Activated CD8-positive, alpha-beta T cell treated with anti-CD3 and anti-CD28 coated beads for 36 hours (primary cell): ENCODE data around the gene TNS3. TPM values are rescaled to one million over a fixed set of nuclear protein-coding genes. Genes with fewer than 3 reads are reported as not detected.

ENCODE experiments used
- ATAC-seq: fragments of 200-7000 bp; cut with Tn5 transposase; one replicate; pipeline ENCODE4 v1.10.0; 2021; ENCODE audit warnings: mild to moderate bottlenecking, moderate library complexity
- CTCF ChIA-PET: fragments of 350-600 bp; sonication (Branson Sonifier 250); formaldehyde crosslinking; loops from one replicate; lab custom pipeline; 2021; ENCODE audit warnings: antibody characterized with exemption; lab: Charles Lee
- POLR2A ChIA-PET: fragments of 350-600 bp; sonication (Branson Sonifier 250); formaldehyde crosslinking; loops from one replicate; lab custom pipeline; 2021; ENCODE audit warnings: antibody characterized with exemption; lab: Charles Lee
- DNase-seq: peaks from one replicate; pipeline ENCODE4 v3.0.0-alpha.2; 2020
- H3K27ac Mint-ChIP-seq: one replicate; pipeline ENCODE4 v1.8.0; 2021; ENCODE audit warnings: mild to moderate bottlenecking, mixed read lengths
- H3K27me3 Mint-ChIP-seq: one replicate; pipeline ENCODE4 v1.8.0; 2021; ENCODE audit warnings: mixed read lengths
- H3K36me3 Mint-ChIP-seq: one replicate; pipeline ENCODE4 v1.8.0; 2021; ENCODE audit warnings: low read depth, mixed read lengths
- H3K4me1 Mint-ChIP-seq: one replicate; pipeline ENCODE4 v1.8.0; 2021; ENCODE audit warnings: low read depth, mixed read lengths
- H3K4me3 Mint-ChIP-seq: one replicate; pipeline ENCODE4 v1.8.0; 2021; ENCODE audit warnings: mild to moderate bottlenecking, moderate library complexity, mixed read lengths
- H3K9me3 Mint-ChIP-seq: one replicate; pipeline ENCODE4 v1.8.0; 2021; ENCODE audit warnings: mixed read lengths
- intact Hi-C: fragments of 100-400 bp; cut with micrococcal nuclease; formaldehyde crosslinking; loops from one replicate; pipeline ENCODE4 v1.10.0; 2022
- total RNA-seq, 2 experiments: library from RNA; stranded (reverse); gene quantifications; one replicate each; pipeline ENCODE4 v1.2.3, GENCODE V29; 2021
- TF ChIP-seq, protein P1 (sequence below): fragments of 200-600 bp; IDR thresholded peaks from one replicate; pipeline ENCODE4 v1.8.0; 2022; ENCODE audit warnings: antibody characterized with exemption, mild to moderate bottlenecking

The TNS3 gene
- total RNA-seq, 2 experiments from 2014 or later = 0.04 to 0.16 TPM

DNA sequence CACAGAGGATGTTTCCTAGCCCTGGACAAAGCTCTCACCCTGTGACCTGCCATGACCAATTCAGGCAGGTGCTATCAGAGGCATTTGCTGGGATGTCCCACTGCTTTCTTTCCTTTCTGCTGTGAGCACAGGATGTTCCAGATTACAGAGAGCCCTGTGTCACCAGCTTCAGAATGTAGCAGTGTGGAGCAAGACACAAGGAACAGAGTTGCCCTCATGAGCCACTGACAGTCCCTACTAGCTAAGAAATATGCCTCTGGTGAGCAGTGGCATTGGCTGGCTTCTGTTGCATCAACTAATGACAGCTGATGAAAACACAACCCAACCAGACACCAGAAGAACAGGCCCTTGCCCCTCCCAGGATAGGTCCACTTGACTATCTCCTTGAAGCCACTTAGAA, 337.2 kb downstream of the TNS3 start:
- ATAC-seq = no peak
- H3K4me1 Mint-ChIP-seq = no peaks in the 10 kb centered on the region
- no peaks in the 10 kb centered on the region for H3K36me3 Mint-ChIP-seq
- intact Hi-C loops = no loop called here
- TF ChIP-seq, protein P1, sequence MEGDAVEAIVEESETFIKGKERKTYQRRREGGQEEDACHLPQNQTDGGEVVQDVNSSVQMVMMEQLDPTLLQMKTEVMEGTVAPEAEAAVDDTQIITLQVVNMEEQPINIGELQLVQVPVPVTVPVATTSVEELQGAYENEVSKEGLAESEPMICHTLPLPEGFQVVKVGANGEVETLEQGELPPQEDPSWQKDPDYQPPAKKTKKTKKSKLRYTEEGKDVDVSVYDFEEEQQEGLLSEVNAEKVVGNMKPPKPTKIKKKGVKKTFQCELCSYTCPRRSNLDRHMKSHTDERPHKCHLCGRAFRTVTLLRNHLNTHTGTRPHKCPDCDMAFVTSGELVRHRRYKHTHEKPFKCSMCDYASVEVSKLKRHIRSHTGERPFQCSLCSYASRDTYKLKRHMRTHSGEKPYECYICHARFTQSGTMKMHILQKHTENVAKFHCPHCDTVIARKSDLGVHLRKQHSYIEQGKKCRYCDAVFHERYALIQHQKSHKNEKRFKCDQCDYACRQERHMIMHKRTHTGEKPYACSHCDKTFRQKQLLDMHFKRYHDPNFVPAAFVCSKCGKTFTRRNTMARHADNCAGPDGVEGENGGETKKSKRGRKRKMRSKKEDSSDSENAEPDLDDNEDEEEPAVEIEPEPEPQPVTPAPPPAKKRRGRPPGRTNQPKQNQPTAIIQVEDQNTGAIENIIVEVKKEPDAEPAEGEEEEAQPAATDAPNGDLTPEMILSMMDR = no peak
- no peak overlapping the region for H3K27ac Mint-ChIP-seq
- H3K9me3 Mint-ChIP-seq = peaks cover 3% of the 10 kb centered on the region
- no peak for DNase-seq
- ChIA-PET CTCF (interaction anchor here (1.9 kb wide), 1 partner anchor 9 kb away, joined by 5 read pairs; no protein-coding TSS in a partner anchor), POLR2A (no interaction called here)
- no peak overlapping the region for H3K4me3 Mint-ChIP-seq
- H3K27me3 Mint-ChIP-seq = peaks cover 4% of the 10 kb centered on the region

DNA sequence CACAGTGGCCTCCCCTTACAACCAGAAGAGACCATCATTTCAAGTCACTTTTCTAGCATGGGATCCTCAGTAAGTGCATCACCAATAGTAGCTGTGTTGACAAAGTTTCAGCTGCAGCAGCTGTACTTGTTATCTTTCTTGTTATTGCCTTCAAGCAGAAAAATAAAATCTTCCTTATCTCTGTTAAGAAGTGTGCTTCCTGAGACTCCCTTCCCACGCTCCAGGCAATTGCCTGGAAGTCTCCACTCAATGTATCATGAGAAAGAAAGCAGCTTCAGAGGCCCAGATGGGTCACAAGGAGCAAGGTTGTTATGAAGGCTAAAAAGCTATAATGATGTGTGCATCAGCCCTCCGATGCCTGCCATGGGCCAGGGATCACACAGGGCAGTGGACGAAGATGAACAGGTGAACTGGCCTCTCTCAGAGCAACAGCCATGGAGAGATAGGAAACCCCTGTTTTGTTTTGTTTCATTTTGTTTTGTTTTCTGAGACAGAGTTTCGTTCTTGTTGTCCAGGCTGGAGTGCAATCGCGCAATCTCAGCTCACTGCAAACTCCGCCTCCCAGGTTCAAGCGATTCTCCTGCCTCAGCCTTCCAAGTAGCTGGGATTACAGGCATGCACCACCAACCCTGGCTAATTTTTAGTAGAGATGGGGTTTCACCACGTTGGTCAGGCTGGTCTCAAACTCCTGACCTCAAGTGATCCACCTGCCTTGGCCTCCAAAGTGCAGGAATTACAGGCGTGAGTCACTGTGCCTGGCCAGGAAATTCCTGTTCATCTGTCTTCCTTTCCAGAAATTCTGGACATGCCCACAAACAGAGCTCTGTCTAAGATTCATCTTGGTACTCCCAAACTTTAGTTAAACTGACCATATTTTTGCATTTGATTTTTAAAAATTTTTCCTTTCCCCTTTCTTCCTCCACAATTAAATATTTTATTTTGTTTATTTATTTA, 340.5 kb downstream of the TNS3 start:
- Mint-ChIP-seq H3K4me3 (no peak overlapping the region), H3K9me3 (no peaks in the 10 kb centered on the region), H3K4me1 (no peaks in the 10 kb centered on the region), H3K27me3 (peaks cover 4% of the 10 kb centered on the region), H3K27ac (no peak overlapping the region), H3K36me3 (no peaks in the 10 kb centered on the region)
- TF ChIP-seq, protein P1 = no peak
- CTCF ChIA-PET = interaction anchor here (0.6 kb wide), 1 partner anchor 13 kb away, joined by 3 read pairs; no protein-coding TSS in a partner anchor
- intact Hi-C loops = no loop called here
- POLR2A ChIA-PET = no interaction called here
- no peak for ATAC-seq
- DNase-seq = no peak

DNA sequence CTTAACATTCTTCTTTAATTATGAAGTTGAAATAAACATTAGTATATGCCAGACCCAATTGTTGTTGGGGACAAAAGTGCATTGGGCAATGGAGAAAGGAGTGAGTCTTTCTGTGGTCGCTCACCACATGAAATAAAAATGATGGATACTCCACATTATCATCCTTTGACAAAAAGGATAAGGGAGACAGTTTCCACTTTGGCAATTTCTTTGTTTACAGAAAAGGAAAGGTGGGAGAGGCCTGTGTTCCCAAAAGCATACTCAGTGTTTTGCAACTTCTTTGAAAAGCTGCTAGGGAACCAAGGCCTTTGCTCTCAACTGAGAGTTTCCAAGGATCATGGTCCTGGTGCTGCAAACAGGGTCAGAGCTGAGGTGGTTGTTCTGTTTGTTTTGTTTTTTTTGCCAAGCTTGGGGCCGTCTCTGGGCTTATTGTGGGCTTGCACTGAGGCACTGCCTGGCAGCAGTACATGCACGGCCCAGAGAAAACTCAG, 341.9 kb downstream of the TNS3 start:
- no peak for ATAC-seq
- no peaks in the 10 kb centered on the region for H3K4me1 Mint-ChIP-seq
- POLR2A ChIA-PET = no interaction called here
- intact Hi-C loops = no loop called here
- H3K27me3 Mint-ChIP-seq = peaks cover 4% of the 10 kb centered on the region
- no peaks in the 10 kb centered on the region for H3K36me3 Mint-ChIP-seq
- no peak for DNase-seq
- H3K4me3 Mint-ChIP-seq = no peak overlapping the region
- H3K9me3 Mint-ChIP-seq = no peaks in the 10 kb centered on the region
- TF ChIP-seq, protein P1 = no peak
- CTCF ChIA-PET = no interaction called here
- H3K27ac Mint-ChIP-seq = no peak overlapping the region

DNA sequence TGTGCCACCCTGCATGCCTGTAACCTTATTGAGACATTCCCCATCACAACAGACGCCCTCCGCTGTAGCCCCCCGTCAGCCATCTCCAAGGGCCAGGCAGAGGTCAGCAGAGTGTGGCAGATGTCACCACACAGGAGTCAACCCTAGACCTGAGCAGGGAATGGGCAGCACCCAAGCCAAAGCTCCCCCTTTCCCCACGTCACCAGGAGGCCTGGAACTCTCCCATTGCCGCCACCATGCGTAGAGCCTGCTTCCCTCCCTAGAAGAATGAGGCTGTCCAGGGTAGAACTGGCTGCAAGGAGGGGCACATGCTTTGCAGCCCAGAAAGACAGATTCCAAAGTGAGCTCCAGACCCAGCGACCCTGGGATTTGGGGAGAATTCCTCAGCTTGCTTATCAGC, 342.9 kb downstream of the TNS3 start:
- Mint-ChIP-seq H3K27me3 (peaks cover 4% of the 10 kb centered on the region), H3K27ac (no peak overlapping the region), H3K4me3 (no peak overlapping the region), H3K4me1 (no peaks in the 10 kb centered on the region), H3K36me3 (no peaks in the 10 kb centered on the region), H3K9me3 (no peaks in the 10 kb centered on the region)
- TF ChIP-seq, protein P1 = no peak
- DNase-seq (no peak), ATAC-seq (no peak)
- intact Hi-C loops = no loop called here
- POLR2A ChIA-PET = no interaction called here
- CTCF ChIA-PET = no interaction called here
